NK-92 (cell line): ENCODE measurements around the gene PPTC7.
"Not testable (repeated sequence)": the region's sequence is repeated elsewhere in the genome, so short reads cannot be mapped to it uniquely, and the experiment has no call there.

Experiments used
- DNase-seq: peaks from one replicate; lab custom pipeline; 2025; ENCODE audit not compliant: unreplicated experiment; lab: John Stamatoyannopoulos, UW

PPTC7 gene, protein sequence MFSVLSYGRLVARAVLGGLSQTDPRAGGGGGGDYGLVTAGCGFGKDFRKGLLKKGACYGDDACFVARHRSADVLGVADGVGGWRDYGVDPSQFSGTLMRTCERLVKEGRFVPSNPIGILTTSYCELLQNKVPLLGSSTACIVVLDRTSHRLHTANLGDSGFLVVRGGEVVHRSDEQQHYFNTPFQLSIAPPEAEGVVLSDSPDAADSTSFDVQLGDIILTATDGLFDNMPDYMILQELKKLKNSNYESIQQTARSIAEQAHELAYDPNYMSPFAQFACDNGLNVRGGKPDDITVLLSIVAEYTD

DNA sequence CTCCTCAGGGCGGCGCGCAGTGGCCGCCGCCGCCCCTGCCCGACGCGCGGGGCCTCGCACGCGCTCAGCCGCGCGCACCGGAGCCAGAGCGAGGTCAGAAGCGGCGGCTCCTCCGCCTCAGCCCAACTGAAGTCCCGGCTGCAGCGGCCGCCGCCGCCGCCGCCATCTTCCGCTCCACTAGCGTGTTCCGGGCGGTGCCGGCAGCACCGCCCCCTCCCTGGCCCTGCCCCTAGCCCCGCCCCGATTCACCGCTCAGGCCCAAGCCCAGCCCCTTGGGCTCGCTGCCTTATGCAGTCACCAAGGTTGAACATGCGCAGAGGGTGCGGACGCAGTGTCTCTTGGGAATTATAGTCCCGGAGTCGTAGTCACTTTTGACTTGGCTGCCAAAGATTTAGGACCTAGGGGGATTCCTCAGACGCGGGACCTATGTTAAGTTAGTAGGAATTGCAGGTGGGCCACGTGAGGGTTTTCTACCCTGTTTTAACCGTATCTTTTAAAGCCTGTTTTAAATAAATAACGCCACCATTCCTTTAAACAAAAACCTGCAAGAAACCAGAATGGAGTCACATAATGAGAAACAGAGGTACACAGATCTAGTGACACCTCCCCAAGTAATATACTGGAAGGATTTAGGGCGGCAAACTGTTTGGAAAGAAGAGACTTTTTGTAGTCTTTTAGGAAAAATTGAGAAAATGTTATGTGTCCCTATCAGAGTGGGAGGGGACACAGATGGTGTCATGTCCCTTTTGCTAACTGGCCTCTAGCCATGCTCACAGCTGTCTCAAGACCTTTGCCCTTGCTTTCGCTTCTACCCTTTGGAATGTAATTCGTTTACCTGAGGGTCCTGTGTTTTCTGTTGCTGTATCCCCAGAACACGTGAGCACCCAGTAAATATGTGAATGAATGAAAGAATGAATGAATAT, at the start of gene PPTC7:
PPTC7 (minus strand) TSS at position 182 of the 923 bp plus-strand sequence. CDS start 287 bp downstream, outside the sequence.
- DNase-seq: peak; percentile 72

DNA sequence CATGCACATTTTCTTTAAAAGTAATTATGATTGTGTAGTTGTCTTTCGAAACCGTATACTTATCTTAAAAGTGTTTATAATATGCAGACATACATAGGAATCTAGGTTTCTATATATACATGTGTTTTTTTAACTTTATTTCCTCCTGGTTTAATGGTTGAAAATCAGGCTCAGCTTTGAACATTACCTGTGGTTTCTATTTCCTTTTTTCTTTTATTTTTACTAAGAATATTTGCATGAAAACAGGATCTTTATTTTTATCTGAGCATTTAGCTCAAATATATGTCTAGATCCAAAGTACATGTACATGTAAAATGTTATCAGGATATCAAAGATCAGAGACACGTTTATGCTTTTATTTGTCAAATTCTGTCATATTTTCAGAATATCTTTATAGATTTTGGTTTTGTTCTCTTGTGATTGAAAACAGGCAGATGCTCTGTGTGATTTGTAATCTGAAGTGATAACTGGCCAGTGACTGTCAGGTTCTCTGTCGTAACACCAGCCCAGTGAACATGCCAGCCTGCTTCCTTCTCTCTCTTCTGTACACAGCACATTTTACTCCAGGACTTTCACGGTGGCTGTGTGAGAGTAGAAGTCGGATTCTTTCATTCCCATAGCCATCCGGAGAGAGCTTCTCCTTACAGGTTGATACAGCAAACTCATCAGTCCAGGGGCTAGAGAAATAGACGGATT, 44.5 kb upstream of the PPTC7 start:
- DNase-seq: no peak

DNA sequence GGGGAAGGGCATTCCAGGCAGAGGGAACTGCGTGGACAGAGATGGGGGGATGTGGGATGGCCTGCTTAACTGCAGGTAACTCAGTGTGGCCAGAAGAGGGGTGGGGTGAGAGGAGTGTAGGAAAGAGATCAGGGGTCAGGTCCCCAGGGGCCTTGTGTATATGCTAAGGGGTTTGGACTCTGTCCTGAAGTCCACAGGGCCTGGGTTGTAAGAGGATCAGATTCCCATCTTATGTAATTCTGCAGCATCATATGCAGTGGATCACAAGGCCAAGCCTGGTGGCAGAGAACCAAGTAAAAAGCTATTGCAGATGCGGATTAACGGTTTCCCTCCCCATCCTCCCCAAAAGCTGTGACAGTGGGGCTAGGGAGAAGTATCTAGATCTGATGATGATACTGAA, 39.5 kb upstream of the PPTC7 start:
- DNase-seq: no peak

DNA sequence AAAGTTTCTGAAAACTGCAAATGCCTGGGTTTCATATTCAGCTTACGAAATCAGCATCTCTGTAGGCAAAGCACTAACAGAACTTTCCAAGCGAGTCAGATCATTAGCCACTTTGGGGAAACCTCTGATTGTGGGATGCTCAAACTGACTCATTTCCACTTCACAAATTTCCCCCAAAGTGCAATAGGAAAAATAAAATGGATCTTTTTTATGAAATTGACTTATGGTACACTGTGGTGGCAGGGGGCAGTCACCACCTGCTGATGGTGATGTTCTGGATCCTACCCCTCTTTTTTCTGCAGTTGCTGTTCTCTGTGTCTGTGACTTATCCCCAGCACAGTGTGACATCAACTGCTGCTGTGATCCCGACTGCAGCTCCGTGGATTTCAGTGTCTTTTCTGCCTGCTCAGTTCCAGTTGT, 36.4 kb upstream of the PPTC7 start:
- DNase-seq: no peak

DNA sequence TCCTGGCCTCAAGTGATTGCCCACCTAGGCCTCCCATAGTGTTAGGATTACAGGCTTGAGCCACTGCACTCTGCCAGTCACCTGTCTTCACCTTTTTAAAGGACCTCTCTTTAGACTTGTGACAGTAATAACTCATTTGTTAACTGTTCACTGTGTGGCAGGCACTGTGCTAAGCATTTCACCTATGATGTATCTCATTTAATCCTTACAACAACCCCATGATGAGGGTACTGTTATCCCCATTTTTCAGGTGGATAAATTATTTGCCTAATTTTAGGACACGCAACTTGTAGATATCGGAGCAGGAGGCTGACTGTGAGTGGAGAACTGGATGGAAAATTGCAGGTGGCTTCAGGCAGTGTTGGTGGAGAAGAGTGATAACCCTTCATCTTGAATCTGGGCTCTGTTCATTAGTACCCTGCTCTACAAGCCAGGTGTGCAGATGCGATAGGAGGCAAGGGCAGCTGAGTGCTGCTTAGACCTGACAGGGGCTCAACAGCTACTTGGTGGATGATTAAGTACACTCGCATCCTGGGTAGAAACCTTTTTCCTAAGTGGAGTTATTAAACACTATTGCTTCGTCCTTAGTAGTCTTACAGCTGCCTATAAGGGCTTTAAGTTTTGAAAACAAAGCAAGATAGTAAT, 33.5 kb upstream of the PPTC7 start:
- no peak for DNase-seq

DNA sequence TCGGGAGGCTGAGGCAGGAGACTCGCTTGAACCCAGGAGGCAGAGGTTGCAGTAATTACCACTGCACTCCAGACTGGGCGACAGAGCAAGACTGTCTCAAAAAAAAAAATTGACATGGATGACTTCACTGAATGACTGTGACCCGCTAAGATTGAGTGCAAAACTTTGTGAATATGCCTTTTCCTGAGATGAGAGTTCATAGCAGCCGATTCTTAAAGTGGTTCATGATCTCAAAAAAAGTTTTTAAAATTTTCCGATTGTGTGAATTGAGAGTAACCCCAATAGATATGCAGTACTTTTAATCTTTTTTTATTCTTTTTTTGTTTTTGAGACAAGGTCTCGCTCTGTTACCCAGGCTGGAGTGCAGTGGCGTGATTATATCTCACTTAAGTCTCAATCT, 32.1 kb upstream of the PPTC7 start:
- no peak for DNase-seq

DNA sequence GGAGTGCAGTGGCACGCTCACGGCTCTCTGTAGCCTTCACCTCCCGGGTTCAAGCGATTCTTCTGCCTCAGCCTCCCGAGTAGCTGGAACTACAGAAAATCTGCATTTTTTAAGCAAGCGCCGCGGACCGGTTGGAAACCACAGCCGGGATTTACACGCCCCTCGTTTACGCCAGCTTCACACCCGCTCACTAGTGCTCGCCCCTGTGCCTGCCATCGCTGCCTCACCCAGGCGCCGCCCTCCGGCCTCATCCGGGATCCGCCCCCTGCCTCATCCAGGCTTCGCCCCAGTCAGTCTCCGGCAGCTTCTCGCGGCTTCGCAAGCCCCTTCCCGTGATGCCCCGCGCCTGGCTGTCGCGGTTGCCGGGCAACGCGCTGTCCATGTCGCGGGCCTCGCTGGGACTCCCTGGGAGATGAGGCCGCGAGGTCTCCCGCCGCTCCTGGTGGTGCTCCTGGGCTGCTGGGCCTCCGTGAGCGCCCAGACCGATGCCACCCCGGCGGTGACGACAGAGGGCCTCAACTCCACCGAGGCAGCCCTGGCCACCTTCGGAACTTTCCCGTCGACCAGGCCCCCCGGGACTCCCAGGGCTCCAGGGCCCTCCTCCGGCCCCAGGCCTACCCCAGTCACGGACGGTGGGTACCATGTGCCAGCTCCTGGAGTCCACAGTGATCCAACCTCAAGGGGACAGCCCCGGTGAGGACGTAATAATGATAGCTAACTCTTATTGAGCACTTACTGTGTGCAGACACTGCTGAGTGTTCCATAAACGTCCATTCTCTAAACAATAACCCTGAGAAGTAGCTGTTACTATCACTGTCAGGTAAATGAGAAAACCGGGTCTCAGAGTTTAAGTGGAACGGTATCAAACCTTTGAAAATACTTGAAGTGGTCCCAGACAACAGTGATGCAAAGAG, 30.9 kb upstream of the PPTC7 start, which contains the start of gene TCTN1:
TCTN1 (plus strand) TSS at position 359 of the 914 bp plus-strand sequence; CDS start at position 413, 54 bp downstream.
- peak; percentile 69 for DNase-seq

DNA sequence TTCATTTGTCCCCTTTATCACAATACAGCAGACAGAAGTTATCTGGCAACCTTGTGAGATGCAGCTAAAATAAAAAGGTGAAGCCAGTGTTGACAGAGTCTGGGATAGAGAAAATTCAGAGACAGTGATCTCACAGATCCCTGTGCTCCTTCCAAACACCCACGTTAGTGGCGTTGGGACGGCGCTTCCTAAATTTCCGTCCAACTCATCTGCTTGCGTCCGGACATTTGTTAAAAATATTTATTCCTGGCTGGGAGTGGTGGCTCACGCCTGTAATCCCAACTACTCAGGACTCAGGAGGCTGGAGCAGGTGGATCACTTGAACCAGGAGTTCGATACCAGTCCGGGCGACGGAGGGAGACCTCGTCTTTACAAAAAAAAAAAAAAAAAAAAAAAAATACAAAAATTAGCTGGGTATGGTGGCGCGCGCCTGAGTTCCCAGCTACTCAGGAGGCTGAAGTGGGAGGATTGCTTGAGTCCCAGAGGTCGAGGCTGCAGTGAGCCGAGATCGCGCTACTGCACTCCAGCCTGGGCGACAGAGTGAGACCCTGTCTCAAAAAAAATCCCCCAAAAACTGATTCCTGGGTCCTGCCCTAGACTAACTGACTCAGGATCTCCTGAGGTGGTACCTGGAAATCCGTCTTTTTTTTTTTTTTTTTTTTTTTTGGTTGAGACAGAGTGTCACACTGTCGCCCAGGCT, 30.1 kb upstream of the PPTC7 start:
- no peak for DNase-seq

DNA sequence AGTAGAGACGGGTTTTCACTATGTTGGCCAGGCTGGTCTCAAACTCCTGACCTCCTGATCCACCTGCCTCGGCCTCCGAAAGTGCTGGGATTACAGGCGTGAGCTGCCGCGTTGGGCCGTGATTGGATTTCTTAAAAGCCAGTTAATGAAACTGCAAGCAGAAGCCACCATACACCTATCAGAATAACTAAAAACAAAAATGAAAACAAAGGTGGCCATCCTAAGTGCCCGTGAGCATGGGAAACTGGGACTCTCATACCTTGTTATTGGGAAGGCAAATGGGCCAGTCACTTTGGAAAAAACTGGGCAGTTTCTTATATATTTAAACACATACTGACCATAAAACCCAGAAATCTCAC, 23.1 kb upstream of the PPTC7 start:
- DNase-seq: no peak

DNA sequence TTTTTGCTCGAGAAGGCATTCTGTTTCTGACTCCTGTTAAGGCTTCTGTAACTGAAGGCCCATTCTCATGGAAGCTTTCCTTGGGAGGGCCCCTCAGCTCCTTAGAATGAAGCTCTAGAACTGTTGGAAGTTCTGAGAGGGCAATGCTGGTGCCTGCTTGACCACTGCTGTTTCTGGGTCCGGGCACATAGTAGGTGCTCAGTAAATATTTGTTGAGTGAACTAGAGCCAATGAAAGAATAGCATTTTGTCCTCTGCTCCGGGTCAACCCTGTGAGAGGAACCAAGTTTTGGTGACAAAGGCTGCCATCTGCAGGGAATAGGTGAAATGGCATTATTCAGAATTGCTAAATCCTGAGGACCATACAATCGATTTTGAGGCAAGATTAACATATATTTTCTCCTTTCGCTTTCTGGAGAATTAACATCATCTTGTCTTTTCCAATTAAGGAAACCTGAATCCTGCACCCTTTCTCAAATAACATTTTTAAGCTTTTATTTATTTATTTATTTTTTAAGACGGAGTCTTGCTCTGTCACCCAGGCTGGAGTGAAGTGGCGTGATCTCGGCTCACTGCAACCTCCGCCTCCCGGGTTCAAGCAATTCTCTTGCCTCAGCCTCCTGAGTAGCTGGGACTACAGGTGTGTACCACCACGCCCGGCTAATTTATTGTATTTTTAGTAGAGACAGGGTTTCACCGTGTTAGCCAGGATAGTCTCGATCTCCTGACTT, 19.1 kb upstream of the PPTC7 start:
- not testable (repeated sequence) for DNase-seq

DNA sequence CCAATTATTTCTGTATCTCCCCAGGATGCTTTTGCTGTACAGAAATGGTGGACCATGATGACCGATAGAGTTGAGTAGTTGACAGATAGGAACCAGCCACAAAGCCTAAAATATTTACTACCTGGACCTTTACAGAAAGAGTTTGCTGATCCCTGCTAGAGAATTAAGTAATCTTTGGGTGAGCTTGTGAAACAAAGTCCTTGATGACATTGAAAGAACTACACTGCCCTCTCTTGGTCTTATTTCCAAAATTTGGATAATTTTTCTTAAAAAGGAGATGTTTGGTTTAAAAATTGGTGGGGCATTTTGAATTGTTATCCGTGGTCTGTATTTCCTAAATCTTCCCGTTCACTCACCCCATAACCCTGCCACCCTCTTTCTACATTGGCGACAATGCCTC, 17.1 kb upstream of the PPTC7 start:
- DNase-seq: no peak

DNA sequence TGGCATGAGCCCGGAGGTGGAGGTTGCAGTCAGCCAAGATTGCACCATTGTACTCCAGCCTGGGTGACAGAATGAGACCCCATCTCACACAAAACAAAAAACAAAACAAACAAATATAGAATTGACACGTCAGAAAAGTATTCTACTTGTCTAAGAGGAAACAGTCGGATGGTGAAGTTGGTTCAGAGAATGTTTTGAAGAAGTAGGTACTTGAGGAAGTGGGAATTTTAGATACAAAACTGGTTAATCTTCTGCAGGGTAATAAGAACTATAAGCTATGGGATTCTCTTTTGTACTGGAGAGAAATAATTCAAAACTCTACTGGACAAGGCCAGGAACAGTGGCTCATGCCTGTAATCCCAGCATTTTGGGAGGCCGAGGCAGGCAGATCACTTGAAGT, 16.2 kb upstream of the PPTC7 start:
- DNase-seq: no peak

DNA sequence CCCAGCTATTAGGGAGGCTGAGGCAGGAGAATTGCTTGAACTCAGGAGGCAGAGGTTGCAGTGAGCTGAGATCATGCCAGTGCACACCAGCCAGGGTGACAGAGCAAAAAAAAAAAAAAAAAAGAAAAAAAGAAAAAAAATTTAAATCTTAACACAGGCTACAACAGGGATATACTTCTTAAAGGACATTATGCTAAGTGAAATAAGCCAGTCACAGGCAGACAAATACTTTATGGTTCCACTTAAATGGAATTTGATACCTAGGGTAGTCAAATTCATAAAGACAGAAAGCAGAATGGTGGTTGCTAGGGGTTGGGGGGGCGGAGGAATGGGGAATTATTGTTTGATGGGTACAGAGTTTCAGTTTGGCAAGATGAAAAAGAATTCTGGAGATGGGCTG, 14.8 kb upstream of the PPTC7 start:
- DNase-seq: no peak

DNA sequence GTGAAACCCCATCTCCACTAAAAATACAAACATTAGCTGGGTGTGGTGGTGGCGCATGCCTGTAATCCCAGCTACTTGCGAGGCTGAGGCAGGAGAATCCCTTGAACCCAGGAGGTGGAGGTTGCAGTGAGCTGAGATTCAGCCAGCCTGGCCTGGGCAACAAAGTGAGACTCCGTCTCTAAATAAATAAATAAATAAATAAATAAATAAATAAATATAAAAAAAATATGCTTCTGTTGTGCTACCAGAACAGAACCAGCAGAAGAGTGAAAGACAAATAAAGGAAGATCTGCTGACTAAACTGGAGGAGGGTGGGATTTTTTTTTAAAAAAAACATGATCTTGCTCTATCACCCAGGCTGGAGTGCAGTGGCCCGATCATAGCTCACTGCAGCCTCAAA, 9.8 kb upstream of the PPTC7 start:
- not testable (repeated sequence) for DNase-seq

DNA sequence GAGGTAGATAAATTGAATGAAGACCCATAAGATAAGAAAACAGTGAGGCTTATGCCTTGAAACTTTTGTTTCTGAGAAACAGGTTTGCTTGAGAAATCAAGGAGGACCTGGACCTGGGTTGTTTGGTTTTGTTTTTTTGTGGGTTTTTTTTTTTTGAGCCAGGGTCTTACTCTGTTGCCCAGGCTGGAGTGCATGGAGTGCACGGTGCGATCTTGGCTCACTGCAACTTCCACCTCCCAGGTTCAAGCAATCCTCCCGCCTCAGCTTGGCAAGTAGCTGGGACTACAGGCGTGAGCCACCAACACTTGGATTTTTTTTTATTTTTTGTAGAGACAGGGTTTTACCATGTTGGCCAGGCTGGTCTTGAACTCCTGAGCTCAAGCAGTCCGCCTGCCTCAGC, 9.0 kb upstream of the PPTC7 start:
- no peak for DNase-seq

DNA sequence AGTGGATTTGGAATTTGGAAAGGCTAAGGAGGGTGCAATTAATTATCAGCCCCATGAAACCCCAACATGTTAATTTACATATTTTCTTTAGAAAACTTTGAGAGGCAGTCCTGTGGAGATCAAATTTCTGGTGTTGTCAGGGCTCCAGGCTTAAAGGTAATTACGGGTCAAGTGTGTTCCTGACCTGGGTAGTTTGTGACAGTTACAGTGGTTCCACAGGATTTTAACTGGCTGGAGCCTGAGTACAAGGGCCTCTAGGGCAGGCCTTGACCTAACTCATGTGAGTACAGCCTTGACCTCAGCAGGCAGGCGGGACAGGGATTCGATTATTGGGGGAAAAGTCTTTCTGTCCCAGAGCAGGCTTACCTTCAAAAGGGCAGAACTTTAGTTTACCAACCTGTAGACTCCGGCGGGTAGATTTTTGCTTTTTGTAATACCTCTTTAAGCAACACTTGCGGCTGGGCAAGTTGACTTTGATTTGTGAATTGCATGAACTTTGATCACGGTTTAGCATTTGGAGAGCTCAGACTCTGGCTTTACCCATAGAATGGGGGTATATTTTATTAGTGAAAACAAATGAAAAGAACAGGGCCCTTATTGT, 8.4 kb upstream of the PPTC7 start:
- DNase-seq: no peak

DNA sequence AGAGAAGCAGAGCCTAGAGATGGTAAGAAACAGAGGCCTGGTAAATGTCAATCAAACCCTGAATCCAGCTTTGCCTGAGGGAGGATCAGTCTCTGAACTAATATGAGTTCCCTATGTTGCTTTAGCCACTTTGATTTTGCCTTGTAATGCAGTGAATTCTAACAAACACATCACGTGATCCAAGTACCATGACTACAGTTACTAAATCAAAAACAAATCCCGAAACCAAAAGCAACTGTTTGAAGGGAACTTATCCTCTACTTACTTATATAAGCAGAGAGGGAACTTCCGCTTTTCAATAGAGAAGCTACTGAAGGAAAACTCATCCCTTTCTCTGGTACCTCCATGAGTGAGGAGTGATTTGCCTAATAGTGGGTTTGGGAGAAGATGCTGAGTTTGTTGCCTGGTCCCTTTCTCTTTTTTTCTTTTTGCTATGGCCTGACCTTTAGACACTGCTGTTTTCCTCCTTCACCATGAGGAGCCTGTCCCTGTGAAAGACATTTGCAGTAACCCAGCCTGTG, 7.7 kb upstream of the PPTC7 start:
- DNase-seq: no peak

DNA sequence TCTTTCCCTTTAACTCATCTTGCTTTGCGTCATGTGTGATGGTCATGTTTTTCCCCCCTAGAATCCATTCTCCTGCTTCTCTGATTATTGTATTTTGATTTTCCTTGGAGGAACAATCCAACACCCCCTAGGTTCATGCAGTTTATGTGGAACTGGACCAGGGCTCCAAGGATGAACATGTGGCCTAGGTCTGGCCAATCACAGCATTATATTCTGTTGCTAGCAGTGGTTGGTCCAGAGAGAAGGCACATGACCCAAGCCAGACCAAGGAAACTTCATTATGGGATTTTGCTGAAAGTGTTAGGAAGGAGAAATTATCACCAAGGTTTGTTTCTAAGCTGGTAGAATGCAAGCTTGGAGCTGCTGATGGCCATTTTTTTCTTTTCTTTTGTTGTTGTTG, 6.9 kb upstream of the PPTC7 start:
- no peak for DNase-seq
